ENCODE measurements around the gene MAST4.

The MAST4 gene

DNA sequence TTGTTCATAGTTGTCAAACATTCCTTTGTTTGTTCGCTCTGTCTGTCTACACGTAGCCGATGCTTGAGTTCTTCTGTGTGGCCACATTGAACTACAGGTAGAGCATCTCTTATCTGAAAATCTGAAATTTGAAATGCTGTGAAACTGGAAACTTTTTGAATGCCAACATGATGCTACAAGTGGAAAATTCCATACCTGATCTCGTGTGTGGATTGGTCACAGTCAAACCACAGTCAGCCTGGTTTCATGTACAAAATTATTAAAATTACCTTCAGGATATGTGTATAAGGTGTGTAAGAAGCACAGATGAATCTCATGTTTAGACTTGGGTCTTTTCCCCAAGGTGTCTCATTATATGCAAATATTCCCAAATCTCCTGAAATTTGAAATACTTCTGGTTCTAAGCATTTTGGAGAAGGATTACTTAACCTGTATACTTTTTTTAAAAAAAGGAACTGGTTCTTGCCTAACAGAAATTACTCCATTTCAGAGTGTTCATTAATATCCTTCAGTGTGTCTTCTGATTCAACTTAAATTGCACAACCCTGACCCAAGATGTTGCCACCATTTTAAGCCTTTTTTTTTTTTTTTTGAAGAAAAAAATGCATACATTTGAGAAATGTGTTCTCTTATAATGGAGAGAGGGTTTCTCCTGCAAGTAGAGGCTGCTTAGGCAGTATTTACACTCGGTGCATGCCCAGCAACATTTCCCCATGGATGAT is 254.3 kb downstream of the MAST4 start:
- DNase-seq = no peak

DNA sequence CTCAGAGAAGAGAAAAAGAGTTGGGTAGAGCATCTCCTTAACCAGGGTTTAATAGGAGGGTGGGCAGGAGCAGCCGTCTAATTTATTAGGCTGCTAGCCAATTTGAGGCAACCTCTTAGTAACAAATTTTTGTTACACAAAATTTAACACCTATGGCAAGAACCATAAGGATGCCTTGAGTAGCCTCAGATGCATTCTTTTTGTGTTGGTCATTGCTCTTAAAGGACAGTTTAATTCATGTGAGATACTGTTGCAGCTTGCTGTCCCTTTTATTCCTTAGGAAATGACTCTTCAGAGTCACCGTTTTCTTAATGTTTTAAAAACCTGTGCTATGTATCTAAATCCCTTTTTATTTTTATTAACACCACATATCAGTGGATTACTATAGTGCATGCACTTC is 255.1 kb downstream of the MAST4 start:
- DNase-seq = no peak

DNA sequence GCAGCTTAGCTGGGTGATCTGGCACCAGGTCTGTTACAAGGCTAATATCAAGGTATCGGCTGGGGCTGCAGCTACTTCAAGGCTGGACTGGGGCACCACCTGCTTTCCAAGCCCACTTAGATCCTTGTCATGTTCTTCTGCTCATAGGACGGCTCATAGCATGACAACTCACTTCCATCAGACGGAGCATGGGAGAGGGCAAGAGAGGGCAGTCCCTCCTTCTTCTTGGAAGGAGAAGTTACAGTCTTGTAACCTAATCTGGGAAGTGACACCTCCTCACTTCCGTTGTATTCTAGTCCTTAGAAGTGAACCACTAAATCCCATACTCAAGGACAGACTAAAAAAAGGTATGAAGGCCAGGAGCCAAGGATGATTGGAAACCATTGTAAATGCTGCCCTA is 258.2 kb downstream of the MAST4 start:
- DNase-seq = no peak

DNA sequence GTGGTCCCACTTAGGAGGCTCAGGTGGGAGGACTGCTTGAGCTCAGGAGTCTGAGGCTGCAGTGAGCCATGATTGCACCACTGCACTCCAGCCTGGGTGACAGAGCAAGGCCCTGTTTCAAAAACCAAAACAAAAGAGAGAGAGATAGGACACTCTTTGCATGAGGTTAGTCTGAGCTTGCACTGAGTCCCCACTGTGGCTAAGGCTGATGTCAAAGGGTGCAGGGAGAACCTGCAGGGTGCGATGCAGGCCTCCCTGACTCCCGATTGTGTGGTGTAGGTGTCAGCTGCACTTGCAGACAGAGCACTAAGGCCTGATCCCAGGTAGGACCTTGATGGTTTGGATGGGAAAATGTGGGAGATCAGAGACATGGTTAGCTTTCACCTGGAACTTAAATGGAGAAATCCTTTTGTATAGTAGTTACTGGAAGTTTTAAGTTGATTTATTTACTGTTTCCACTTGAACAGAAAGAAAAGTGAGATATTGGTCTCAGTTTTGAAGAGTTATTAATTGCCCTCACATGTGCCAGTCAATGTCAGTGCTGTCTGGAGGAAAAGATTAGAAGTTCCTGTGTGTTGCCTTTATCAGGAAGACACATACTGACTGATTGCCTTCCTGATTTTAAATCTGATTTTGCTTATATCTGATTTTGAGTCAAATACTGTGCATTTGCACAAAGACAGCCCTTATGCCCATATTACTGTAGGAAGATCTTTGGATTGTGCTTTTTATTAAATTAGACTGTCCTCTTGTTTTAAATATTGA is 260.0 kb downstream of the MAST4 start:
- no peak for DNase-seq

DNA sequence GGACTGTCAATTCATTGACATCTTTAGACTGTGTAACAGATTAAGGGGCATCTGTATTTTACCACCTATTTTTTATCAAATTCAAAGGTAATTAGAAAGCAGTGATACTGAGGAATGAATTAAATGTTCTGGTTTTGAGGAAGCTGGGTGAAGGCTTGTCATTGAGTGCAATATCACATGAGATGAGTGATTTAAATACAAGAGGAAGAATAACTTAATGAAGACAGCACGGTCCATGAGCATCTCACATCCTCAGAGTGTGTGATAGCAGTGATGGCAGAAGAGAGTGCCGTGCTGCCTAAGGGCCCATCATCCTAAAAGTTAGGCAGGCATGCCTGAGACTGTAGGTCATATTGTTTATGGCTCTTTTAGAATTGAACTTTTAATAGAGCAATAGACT is 263.3 kb downstream of the MAST4 start:
- DNase-seq = no peak

DNA sequence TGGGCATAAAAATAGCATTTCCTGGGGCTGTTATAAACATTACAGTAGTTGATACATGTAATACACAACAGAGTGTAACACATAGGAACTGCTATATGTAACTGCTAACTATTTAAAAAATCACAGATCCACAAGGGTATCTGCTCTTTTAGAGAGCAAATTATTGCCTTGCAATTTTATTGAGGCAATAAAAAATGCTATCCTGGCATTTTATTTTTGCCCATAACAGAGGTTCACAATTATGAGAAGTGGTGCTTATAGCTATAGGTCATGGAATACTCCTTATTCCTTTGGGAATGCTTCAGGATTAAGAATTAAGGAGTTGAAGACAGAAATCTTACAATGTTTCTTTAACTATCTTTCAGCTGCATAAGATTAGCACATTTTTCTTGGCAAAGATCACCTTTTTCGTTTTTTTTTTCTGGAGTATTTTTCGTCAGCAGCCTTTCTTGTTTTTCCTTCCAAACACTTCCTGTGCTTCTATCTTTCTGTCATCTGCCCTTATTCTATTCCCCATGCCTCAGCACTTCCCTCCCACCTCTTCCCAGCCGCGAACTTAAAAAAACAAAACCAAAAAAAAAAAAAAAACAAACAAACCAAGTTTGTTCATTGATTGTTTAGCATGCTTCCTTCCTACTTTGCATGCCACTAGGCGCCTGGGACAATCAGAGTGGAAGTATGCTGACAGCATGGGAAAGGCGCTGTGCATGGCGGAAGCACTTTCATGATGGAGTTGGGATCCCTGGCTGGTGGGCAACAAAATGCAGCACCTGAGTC is 264.2 kb downstream of the MAST4 start:
- no peak for DNase-seq

DNA sequence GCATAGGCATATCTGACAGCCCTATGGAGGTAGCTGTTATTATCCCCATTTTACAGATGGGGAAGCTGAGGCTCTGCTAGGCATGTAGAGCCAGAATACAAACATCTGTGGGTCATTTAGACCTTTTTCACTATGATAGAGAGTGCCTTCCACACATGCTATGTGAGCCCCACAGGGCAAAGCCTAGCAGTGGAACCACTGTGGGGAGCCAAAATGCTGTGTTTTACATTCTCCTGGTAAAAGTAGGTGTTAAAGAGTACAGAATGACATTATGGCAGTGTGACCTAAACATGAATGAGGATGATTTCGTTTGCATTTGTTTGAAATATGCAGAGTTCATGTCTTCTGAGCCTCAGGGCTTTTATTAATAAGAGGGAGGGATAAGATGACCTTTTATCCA is 265.2 kb downstream of the MAST4 start:
- DNase-seq = no peak

DNA sequence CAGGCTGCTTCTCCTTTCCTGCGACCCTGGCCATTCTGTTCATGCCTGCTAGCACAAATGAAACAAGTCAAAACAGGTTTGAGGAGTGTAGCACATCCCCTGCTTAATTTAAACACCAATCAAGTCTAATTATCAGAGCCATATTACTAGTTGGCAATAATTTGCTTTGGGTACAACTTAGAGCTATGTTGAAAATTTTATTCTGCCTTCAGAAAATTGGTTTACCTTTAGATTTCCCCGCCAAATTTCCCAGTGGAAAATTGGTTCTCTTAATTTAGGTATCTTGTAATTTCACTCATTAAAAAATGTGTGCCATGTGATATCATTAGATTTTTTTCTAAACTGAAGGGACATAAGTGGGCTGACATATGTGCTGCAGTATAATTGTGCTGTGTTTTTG is 265.8 kb downstream of the MAST4 start:
- no peak for DNase-seq

DNA sequence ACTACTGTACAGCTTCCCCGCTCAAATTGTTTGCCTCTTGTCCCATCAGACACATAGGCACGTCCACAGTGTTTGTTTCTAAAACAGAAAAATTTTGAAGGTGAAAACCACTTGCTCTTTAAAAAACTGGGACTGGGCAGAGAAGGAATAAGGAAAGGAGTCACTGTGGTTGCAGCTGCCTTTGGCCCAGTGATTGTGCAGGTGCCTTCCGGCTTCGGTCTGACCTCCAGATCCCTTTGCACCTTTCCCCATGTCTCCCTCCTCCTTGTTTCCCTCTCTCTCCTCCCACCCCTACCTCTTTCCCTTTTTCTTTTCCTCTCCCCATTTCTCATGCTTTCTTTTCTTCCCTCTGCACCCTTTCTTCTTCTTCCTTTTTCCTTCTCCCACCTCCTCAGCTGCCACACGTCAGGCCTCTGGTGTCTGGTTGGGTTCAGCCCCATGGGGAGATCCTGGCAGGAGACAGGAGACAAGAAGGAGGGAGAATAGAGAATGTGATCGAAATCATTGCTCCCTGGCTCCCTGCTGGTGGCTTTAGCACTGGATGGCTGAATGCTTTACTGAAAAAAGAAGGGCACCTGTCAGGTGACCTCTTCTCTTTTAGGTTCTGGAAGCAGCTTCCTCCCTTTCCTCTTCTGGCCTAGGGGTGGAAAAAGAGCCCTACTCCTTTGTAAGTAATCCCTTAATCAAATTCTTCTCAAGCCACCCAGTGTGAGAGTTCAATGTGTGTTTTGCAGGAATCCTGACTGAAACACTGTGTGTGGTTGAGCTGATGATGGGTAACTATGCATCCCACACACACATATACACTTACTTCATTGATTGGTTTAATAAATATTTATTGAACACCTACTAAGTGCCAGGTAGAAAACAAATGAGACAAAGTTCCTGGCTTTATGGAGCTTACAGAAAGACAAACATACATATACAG is 267.3 kb downstream of the MAST4 start:
- DNase-seq = no peak

DNA sequence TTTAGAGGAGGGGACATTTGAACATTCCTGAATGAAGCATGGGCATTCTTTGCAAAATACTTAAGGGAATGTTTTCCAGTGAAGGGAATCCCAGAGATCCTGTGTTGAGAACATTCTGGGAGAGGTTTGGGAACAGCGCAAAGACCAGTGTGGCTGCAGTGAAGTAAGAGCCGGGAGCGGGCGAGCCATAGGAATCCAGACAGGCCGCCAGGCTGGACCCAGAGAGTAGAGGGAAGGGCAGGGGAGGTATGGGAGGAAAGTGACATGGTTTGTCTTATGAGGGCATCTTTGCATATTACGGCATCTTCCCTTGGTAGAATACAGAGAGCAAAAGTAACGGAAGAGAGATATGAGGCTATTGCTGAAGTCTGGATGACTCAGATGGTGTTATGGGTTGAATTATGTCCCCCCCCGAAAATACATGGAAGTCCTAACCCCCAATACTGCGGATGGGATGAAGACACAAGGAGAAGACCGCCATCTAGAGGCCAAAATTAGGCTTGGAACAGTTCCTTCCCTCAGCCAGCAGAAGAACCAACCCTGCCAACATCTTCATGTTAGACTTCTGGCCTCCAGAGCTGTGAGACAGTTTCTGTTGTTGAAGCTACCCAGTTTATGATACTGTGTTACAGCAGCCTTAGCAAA is 268.2 kb downstream of the MAST4 start:
- DNase-seq = peak; percentile 54

DNA sequence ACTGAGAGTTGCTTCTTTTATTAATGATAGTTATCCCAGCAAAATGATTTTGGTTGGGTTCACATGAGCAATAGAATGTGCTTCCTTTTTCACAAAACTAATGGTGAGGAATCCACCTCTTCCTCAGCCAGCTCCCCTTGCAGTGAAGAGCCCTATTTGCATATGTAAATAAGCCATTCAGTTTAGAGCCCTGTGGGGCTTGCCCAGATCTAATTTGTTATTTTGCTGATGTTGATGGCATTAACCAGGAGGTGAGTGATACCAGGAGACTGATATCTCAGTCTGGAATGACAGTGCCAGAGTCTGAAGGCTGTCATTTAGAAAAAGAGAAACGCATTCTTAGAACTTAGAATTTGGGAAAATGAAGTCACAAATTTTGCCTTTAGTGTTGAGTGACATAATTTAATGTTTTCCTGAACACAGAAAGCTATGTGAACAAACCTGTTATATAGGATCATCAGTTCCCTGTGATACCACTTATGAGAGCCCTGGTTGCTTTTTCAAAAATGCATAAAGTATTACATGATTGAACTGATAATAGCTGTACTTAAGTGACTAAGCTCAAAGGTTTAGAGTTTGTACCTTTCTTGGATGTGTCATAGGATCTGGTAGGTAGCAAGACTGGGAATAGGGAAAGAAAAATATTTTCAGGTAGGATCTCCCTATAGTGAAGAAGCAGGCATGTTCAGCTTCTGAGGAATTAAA is 271.6 kb downstream of the MAST4 start:
- DNase-seq = no peak

DNA sequence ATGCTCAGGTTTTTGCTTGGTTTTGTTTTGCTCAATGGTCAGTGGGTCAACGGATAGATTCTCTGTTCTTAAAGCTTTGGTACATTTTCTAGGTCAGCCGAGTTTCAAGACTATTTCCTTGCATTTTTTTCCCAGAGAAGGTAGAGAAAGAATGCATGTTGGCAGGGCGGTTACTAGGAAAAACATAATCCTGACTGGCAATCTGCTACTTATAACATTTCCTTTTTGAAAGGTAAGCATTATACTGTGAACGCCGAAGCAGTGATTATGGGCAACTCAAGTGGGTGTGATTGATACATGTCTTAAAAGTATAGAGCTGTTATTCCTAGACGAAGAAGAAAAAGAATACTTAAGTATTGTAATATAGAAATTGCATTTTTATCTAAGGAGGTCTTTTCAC is 273.2 kb downstream of the MAST4 start:
- DNase-seq = no peak

DNA sequence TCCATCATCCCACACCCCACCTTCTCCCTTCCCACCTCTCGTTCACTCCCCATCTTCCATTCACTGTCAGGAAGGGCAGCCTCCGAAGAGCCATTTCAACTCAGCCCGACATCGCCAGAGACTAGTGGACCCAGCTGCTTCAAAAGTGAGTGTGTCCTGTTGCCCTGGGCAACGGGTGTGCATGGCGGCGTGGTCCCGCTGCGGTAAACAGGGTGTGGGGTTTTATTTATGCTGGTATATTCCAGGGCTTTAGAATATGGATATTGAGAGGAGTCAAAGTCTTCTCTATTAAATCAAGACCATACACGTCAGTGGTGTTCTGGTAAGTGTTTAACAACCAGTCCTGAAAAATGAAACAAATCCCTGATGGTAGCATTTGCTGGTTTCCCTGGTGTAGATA is 274.5 kb downstream of the MAST4 start:
- DNase-seq = no peak

DNA sequence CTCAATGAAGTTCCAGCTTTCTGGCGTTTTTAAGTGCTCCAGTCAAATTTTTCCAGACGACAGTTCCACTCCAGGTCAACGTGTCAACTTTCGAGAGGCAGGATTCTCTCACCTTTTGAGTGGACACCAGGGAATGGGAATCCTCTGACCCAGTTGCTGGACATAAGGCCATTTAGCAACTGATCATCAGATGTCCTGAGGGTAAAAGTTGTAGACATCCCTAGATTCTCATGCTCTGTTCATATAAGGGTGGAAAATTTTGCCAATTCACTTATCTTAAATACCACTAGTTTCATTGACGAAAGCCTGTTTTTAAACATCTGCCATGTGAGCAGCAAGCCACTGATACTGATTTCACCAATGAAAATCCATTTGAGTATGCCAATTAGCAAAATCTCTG is 275.5 kb downstream of the MAST4 start:
- DNase-seq = no peak

DNA sequence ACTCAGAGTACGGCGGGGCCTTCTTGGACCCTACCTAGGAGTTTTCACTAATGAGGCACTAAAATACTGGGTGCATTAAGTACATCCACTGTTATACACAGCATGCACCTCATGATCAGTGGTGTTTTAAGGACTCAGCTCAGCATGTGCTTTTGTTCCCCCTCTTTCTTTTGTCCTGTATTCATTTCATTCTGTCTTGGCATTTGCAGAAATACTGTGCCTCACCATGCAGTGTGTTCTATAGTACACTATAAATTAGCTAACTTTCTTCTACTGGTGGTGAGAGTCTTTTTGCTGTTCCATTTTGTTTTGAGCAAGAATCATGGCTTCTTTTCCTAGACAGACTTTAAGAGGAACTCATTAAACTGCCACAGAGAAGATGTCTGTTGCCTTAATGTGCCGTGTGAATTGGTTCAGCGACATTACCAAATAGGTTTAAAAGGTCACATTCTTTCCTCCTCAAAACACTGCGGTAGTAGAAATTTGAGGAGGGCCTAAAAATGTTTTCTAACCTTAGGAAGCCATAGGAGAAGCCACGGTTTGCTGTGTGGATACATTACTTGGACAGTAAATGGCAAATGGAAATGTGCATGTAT is 276.6 kb downstream of the MAST4 start:
- DNase-seq = no peak

DNA sequence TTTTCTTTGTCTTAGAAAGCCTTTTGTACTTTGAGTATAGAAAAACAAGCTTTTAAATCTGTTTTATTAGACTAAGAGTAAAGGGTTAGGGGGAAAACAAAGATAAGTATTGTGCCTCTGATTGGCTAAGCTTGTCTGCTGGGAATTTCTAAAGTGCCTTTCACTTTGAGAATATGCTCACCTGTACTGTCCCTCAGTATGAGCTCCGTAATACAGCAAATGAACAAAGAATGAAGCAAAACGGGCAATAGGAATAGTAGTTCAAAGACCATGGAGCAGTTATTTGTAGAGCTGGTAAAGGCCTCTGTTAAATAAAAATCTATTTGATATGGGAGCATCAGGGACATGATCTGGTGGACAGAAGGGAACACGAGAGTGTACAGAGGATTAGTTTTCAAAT is 277.8 kb downstream of the MAST4 start:
- no peak for DNase-seq

DNA sequence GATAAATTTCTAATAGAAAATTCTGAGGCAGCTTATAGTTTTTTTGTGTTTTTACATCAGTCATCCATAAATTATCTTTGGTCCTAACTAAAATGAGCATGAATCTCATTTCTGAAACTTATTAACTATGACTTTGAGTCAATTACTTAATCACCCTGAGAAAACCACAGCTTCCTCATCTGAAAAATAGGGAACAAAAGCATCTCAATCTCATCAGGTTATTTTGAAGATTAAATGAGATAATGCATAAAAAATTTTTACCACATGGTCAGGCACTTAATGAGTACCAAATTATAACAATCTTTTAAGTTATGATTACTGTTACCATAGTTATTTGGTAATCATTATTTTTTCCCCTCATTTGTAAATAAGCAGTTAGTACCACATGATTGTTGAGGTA is 279.1 kb downstream of the MAST4 start:
- DNase-seq = no peak

DNA sequence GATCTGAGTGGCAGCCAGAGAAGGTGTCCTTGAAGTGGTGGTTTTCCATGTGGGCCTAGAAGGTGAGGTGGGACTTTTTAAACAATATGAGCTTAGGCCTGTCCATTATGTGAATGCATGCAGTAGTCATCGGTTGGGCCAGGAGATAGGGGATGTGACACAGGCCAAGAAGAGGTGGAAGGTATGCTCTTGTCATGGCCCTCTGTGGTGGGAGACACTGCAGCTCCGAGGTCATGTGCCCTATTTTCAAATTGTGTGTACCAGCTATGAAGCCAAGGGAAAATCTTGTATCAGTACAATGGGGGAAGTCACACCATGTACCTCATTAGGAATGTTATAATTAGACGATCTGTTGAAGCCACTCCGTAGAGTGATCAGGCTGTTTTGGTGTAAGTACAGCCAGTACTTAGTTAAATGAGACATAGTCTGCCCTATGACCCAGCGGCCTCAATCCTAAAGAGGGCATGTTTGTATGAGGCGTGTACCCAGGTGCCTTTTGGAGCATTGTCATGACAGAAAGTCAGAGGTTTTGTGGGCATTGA is 280.1 kb downstream of the MAST4 start:
- no peak for DNase-seq

DNA sequence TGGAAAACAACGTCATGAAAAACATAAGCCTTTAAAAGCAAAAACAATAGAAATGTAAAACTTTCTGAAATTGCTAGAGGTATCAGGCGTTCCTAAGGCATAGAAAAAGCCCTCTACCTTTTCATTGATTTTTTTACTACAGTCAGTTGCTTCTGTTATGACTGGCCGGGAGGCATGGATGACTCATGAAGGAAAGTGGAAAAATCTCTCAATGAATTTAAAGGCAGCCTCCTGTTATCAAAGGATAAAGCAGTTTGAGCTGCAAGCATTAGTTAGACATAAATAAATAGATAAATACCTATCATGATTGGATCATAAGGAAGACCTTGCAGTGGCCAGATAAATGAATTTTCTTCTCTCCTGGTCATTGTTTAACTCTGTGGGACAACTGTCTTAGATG is 281.6 kb downstream of the MAST4 start:
- DNase-seq = no peak

DNA sequence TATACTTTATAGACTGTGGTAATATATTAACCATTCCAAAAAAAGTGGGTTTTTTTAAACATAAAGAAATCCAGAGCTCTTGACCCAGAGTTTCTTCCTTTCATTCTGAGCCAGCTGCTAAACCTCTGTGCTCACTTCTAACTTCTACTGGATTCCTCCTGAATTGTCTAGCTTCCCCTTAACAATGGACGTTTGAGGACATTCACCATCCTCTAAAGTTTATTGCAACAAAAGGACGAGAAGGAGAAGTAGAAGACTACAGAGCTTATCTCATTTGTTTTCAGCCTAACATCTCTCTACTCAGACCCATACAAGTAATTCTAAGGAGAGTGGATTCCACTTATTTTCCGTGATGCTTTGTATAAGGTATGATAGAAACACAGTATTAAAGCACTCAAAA is 284.2 kb downstream of the MAST4 start:
- no peak for DNase-seq

Measured in CD4-positive, alpha-beta T cell treated with Interleukin-17A for 1 hour (primary cell).